ENCODE measurements around the gene RBM4B.

The RBM4B gene

DNA sequence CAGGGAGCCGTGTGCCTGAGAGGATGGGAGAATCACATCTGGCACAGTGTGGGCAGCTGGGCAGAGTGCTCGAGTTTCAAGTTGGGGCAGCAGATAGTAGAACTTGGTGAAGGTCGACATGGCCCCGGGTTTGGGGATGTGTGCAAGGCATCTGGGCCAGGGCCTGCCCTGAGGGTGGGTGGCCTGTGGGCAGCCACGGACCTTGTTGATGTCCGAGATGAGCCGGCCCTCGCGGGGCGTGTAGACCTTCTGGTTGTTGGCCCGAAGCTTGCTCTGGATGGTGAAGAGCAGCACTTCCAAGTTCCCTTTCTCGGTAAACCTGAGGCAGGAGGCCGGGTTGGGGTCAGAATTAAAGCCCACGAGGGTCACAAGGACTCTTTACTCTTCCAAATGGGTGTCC, 31.0 kb upstream of the RBM4B start:
- H3K4me3 ChIP-seq (ENCODE audit: low read depth, low read length), result no peak overlapping the region
- no peak for DNase-seq (ENCODE audit: low read depth)

DNA sequence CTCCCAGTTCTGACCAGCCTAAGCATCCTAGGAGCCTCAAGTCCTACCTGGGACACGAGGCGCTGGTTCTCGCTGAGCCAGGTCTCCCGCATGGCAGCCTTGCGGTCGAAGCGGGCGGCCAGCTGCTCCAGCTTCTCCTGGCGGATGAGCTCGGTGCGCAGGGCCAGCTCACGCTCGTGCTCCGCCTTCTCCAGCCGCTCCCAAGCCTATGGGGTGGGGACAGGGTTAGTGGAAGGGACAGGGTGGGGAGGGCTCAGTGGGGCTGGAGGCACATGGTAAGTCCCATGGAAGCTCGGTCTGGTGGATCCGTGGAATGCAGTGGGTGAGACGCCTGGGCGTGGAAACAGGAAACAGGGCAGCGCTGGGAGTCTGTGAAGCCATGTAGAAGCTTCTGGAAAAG, 30.4 kb upstream of the RBM4B start:
- no peak for DNase-seq (ENCODE audit: low read depth)
- no peak overlapping the region for H3K4me3 ChIP-seq (ENCODE audit: low read depth, low read length)

DNA sequence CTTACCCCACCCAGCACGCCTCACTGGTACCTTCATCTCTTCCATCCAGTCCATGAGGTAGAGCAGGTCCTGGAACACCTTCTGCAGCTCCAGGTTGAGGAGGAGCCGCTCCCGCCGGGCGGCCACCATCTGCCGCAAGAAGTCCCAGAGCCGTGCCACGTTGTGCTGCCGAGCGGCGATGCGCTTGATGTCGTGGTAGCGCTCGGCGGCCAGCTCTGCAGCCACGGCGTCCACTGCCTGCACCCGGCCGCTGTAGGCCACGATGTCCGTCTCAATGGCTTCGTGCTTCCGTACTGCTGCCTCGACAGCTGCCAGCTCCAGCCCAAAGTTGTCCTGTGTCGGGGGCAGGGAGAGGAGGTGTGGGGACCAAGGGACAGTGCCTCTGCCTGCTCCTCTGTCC, 29.8 kb upstream of the RBM4B start:
- H3K4me3 ChIP-seq (ENCODE audit: low read depth, low read length), result no peak overlapping the region

DNA sequence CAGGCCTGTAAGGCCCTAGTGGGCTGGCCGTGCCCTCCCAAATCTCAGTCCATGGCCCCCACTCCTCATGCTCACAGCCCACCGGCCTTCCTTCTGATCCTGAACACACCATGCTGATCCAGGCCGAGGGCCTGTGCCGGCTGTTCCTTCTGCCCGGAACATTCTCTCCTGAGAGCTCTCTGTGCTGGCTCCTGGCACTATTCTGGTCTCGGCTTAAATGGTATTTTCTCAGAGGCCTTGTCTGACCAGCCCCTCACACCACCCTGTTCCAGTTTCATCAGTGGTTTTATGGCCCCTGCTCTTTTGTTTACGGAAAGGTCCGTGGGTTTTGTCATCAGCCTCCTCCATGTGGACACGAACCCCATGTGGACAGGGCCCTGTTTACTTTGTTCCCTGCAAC, 29.3 kb upstream of the RBM4B start:
- no peak overlapping the region for H3K4me3 ChIP-seq (ENCODE audit: low read depth, low read length)
- no peak for DNase-seq (ENCODE audit: low read depth)

More for the DNA sequence above, 29.8 kb upstream of the RBM4B start:
- no peak for DNase-seq (ENCODE audit: low read depth)

DNA sequence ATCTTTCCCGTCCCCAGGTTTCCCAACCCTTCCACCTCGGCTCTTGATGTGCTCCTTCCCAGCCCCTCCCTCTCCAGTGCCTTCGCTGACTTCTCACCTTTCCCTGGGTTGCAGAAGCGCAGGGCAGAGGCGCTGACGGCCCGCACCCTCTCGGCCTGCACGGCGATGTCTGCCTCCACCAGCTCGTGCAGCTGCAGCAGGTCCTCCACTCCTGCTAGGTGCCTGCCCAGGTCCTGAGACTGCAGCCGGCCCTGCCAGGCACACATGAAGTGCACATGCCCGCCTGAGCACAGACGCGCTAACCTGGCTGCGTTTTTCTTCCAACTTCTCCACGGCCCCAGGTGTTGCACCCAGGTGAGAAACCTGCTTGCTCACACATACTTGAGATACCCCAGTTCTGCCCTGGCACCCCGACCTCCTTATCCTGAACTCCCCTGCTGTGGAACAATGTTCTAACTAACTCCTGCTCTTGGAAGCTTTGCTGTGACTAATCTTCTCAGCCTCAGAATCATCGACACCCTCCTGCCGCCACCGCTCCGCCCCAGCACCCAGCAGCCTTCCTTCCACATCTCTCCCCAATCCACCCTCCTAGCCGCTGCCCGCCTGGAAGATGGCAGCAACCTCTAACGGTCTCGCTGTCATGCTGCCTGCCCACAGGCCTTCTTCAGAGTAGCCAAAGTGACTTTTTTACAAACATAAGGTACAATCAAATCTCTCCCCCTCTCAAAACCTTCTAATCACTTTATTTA, 28.1 kb upstream of the RBM4B start:
- H3K4me3 ChIP-seq (ENCODE audit: low read depth, low read length), result no peak overlapping the region
- no peak for DNase-seq (ENCODE audit: low read depth)

DNA sequence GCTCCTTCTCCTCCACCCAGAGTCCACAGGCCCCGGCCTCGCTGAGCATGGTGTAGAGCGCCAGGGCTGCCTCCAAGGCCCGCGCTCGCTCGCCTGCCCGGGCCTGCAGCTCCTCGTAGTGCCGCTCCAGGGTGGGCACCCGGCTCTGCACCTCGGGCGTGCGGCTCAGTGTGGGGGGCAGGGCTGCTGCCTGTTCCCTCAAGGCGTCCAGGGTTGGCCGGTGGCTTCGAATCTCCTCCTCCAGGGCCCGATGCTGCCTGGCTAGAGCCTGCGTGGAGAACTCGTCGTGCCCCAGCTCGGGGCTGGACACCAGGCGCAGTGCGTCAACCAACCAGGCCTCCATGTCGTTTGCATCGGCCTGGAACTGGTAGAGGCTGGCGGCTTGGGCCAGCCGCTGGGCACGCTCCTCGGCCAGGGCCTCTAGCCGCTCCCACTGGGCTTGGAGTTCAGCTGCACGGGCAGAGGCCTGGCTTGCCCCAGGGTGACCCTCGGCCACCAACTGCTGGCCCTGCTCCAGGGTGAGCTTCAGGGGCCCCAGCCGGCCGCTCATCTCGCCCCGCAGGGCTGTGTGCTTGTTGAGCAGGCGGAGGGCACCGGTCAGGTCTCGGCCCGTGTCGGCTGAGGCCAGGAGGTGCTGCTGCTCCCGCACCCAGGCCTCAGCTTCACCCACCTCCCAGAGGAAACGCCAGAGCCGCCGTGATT, 27.1 kb upstream of the RBM4B start:
- H3K4me3 ChIP-seq (ENCODE audit: low read depth, low read length), result no peak overlapping the region
- no peak for DNase-seq (ENCODE audit: low read depth)

DNA sequence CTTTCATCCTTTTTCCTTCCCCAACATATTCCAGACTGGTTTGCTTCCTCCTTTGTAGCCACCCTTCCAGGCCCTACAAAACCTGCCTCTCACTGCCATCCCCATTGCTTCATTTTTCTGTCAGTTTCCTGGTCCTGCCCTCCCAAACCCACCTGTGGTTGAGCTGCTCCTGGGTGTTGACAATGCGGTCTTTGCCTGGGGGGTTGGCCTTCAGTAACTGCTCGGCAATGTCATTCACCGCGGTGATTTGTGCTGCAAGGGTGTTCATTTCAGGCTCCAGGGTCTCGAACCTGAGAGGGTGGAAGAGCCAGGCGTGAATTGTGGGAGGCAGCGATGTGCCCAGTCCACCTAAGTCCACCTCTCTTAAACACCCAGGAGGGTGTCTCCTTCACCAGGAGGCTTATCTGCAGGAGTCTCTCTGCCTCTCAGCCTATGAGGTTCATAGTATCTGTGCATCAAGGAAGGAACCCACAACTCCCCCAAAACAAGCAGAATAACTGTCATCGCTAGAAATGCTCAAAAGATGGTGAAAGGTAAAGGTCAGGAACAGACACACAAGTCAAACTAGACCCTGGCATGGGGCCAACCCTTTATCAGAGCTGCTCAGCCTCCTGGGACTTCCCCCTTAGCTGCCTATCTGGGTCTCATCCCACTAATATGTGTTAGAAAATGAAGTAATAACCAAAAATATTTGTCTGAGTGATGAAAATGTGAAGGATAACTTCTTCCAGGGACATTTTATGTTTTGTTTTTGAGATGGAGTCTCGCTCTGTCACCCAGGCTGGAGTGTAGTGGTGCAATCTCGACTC, 23.9 kb upstream of the RBM4B start:
- H3K4me3 ChIP-seq (ENCODE audit: low read depth, low read length), result no peak overlapping the region
- DNase-seq (ENCODE audit: low read depth), result no peak

DNA sequence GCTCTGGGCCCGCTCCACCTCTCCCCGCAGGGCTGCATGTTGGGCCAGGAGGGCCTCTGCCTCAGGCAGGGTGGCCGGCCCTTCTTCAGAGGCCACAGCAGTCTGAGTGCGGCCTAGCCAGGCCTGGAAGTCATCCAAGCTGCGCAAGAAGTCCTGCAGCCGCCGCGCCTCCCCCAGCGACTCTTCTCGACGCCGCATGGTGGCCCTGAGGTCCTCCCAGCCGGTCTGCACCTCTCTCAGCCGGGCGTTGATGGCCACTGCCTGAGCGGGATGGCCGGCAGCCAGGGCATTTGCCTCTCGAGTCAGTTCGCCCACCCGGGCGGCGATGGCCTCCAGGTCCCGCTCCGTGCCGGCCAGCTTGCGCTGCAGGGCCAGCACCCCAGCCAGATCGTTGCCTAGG, 23.1 kb upstream of the RBM4B start:
- H3K4me3 ChIP-seq (ENCODE audit: low read depth, low read length), result no peak overlapping the region
- no peak for DNase-seq (ENCODE audit: low read depth)

DNA sequence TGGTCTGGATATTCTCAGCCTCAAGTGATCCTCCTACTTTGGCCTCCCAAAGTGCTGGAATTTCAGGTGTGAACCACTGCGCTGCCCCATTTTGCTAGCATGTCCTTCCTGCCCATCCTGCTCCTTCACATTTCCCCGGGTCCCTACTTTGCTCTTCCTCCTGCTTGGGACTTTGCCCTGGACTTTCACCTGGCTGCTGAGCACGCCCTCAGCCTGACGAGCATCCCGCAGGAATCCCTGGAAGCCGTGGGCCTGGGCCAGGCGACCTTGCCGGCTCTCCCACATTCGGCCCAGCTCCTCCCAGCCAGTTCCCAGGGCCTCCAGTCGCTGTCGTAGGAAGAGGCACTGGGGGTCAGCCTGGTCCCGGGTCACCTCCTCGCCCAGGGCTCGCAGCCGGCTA, 22.6 kb upstream of the RBM4B start:
- no peak for DNase-seq (ENCODE audit: low read depth)
- H3K4me3 ChIP-seq (ENCODE audit: low read depth, low read length), result no peak overlapping the region

DNA sequence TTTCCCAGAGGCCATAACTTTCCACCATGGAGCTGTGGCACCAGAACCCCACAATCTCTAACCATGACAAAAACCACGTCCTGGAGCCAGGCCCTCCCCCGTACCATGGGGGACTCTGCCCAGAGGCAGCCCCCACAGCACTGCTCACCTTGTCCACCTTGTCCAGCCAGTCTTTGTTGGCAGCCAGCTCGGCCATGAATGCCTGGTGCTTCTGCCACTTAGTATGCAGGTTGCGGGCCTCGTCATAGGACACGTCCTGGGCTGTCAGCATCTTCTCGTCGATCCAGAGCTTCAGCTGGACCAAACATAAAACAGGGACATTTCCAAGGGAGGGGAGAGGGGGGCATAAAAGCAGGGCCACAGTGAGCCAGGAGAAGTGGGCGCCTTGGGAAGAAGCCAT, 20.8 kb upstream of the RBM4B start:
- DNase-seq (ENCODE audit: low read depth), result no peak
- H3K4me3 ChIP-seq (ENCODE audit: low read depth, low read length), result no peak overlapping the region

DNA sequence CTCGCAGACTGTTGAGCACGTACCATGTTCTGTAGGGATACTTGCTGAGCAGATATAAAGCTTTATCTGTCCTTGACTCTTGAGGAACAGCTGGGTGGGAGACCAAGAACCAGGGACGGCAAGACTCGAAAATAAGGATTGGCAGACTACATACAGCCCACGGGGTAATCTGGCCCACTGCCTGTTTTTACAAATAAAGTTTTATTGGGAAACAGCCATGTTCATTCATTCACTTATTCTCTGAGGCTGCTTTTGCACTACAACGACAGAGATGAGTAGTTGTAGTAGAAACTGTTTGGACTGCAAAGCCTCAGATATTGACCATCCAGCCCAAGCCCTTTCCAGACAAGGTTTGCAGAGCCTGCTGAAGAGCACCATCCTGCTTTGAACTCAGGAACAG, 20.3 kb upstream of the RBM4B start:
- no peak for DNase-seq (ENCODE audit: low read depth)
- H3K4me3 ChIP-seq (ENCODE audit: low read depth, low read length), result no peak overlapping the region

DNA sequence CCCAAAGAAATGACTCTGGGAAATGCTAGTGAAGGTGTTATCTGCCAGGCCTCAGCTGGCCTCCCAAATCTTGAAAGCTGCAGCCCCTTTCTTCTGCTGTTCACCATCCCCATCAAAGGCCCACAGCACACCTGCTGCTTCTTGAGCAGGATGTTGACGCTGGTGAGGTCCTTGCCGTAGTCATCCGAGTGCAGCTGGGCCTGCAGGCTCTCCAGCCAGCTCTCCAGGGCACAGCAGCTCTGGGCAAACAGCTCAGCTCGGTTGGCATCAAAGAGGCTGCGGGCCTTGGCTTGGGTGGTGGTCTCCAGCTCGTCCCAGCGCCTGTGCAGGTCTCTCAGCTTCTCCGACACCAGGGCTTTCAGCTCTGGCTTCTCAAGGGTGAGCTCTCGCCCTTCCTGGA, 18.5 kb upstream of the RBM4B start:
- no peak for DNase-seq (ENCODE audit: low read depth)
- H3K4me3 ChIP-seq (ENCODE audit: low read depth, low read length), result no peak overlapping the region

DNA sequence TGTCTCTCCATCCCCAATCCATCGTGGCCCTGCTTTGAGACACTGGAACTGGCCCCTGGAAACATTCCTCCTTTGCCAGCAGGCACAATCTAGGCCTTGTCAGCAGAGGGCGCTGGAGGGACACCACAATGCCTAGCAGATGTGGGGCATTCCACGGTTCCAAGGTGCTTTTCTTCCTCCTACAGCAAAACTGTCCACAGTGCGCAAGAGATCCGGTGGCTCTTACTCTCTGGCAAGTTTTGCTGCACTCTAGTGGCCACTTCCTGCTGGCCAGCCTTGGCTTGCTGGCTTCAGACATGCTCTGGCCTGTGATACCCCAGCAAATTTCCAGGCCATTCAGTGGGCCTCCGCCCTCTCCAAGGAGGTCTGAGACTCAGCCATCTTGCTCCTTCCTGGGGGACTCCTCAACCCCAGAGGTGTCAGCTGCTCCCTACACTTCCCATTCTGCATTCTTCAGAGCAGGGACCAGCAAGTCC, 17.1 kb upstream of the RBM4B start:
- peak; percentile 87 for DNase-seq (ENCODE audit: low read depth)
- no peak overlapping the region for H3K4me3 ChIP-seq (ENCODE audit: low read depth, low read length)

DNA sequence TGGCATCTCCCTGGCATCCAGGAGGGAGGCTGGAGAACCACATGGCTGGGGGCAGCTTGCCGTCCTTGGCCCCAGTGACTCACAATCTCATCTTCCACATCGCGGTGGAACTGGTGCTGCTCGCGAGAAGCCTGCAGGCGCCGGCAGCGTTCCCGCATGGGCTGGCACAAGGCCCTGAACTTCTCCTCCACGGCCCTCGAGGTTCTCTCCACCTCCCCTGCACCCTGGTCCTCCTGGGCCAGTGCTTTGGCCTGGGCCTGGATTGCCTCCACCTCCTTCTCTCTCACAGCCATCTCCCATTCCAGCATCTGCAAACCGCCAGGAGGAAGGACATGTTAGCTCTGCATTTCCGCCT, 16.3 kb upstream of the RBM4B start:
- DNase-seq (ENCODE audit: low read depth), result no peak
- no peak overlapping the region for H3K4me3 ChIP-seq (ENCODE audit: low read depth, low read length)

DNA sequence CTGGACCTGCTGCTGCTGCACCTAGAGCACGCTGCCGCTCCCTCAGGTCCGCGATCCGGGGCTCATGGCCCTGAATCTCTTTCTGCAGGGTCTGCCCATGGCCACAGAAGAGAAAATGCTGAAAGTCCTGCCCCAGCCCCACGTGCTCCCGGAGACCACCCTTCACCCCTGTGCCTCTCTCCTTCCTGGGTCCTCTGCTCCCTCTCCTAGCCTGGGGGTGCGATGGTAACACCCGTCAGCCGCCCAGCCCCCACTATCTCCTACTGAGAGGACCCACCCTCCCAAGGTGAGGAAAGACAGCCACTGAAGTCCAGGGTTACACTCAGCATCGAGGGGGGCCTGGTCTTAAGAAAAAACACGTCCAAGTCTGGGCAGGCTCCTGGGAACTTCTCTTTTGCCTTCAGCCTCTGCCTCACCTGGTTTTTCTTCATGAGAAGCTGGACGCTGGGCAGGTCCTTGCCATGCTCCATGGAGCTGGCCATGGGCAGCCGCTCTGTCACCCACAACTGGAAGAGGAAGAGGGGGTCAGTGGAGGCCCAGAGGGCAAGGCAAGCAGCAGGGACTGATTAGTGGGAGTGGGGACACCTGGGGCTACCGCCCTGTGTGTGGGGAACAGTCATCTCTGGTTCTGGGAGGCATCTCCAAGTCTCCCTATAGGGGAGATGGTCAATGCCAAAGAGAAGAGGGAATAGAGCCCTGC, 15.8 kb upstream of the RBM4B start:
- no peak for DNase-seq (ENCODE audit: low read depth)
- H3K4me3 ChIP-seq (ENCODE audit: low read depth, low read length), result no peak overlapping the region

DNA sequence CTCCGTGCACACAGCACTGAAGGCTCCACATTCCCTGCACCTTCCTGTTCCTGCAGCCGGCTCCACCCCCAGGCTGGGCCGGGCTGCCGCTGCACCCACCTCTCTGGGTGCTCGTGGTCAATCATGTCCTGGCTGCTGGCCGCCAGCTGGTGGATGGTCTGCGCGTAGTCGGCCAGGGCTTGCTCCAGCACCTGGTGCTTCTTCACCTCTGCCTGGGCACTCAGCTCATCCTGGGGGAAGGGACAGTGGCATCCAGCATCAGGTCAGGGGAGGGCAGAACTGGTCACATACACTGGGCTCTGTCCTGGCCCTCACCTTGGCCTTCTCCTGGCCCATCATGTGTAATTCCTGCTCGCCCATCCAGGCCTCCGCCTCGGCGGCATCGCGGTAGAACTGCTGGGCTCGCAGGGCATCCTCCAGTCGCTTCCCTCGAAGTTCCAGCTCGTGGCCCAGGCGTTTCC, 15.2 kb upstream of the RBM4B start:
- H3K4me3 ChIP-seq (ENCODE audit: low read depth, low read length), result no peak overlapping the region
- DNase-seq (ENCODE audit: low read depth), result no peak

DNA sequence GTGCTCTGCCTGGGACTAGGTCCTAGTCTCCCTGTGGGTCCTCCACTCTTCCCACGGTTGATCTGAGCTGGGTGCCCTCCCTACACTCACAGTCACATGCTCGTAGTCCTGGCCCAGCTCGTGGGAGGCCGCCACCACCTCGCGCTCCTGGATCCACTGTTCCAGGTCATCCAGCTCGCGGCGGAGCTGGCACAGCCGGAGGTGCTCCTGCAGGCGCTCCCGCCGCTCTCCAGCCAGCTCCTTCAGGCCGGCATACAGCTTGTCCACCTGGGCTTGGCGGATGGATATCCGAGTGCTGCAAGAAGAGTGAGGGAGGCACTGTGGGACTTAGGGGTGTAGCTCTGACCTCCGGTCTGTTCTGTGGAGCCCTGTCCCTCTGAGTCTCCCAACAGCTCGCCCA, 14.8 kb upstream of the RBM4B start:
- no peak for DNase-seq (ENCODE audit: low read depth)
- no peak overlapping the region for H3K4me3 ChIP-seq (ENCODE audit: low read depth, low read length)

DNA sequence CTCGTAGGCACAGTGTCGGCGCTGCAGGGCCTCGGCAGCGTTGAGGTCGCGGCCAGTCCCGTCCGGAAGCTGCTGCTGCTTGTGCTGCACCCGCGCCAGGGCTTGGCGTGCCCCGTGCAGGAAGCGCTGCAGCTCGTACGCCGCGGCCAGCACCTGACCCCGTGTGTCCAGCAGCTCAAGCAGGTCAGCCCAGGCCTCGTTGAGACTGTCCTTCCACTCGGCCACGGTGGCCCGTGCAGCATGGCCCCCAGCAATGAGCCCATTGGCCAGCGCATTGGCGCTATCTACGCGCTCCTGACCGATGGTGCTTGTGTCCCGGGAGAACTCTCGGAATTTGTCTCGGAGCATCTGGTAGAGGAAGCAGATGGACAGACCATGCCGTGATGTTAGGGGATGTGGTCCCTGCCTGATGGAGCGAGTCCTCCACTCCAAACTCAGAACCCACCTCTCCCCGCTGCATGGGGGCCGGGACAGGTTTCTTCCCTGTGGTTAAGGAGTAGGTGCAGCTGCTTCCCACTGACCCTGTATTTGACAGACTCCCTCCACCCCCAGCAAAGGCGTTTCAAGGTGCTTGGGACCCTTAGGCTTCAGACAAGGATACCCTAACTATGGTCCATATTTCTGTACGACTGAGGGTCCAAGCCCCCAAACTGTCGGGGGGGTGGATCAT, 13.8 kb upstream of the RBM4B start:
- no peak for DNase-seq (ENCODE audit: low read depth)
- H3K4me3 ChIP-seq (ENCODE audit: low read depth, low read length), result no peak overlapping the region
